Activated CD8-positive, alpha-beta memory T cell treated with anti-CD3 and anti-CD28 coated beads, Interleukin-2, amount 50 U/mL, for 1 hour (primary cell): ENCODE data around the gene SLF1.
"Not testable (repeated sequence)": the region's sequence is repeated elsewhere in the genome, so short reads cannot be mapped to it uniquely, and the experiment has no call there.

Experiments
- DNase-seq: peaks from one replicate; pipeline ENCODE4 v3.0.0-alpha.2; 2020; ENCODE audit errors: extremely low read depth

SLF1 gene

DNA sequence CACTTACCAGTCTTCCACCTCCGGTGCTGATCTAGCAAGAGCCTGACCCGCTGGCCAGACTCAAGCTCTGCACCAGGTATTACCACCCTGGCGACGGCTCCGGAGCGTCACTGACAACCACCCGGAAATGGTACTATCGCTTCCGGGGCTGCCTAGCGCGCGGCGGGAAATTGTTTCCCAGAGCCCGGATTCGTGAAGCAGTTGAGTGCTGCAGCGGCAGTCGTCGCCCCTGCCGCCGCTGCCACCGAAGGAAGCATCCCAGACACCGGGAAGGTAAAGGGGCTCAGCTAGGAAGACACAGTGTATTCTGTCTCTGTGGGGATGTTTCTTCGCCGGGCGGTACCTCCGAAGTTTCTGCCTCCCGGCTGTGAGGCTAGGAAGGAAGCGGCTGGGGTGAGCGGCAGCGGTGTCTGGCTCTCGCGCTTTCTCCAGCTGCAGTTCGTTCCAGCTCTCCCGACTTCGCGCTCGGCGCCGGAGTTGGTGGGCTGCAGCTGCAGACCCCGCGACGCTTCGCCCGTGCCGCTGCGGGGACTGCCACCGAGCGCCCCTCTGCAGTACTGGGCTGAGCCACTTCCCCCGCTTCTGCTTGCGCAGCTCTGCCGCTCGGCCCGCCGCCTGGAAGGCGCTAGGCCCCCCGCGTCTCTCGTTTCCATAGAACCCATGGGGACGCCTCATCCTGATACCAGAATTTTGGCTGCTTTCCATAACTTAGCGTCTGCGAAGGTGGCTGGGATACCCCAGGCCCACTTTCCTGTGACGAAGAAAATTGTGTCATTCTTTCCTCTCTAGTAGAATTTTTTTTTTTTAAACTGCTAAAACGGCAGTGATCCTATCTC, at the start of gene SLF1, which contains the start of gene KIAA0825:
SLF1 (plus strand) TSS at position 177 of the 836 bp plus-strand sequence. CDS start 10,142 bp downstream, outside the sequence.
KIAA0825 (minus strand) TSS at position 112 of the 836 bp plus-strand sequence. CDS start 81,478 bp downstream, outside the sequence.
- peak; percentile 51 for DNase-seq

DNA sequence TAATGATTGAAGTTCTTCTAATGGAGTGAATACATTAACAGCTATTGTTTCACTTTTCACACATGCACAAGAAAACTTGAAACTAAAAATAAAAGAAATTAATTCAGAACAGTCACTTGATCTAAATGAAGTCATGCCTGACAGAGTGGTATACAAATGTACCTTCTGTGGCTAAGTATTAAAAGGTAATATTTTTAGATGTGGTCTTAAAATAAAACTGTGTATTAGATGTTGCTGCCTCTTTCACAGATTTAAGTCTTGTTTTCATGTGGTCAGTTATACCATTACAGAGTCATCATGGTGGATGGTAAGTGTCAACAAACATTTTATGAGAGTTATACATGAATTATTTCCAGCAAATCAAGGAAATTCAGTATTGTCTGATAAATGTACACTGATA, 47.1 kb upstream of the SLF1 start:
- no peak for DNase-seq

DNA sequence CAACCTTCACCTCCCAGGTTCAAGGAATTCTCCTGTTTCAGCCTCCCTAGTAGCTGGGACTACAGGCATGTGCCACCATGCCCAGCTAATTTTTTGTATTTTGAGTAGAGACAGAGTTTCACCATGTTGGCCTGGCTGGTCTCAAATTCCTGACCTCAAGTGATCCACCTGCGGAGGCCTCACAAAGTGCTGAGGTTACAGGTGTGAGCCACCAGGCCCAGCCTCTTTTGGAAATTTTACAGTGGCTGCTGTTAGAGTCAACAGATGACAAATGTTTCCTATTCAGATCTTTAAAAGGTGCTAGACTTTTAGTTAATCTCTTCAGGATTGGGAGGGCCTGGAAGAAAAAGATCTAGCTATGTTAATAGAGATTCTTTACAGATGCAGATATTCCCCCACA, 45.1 kb upstream of the SLF1 start:
- not testable (repeated sequence) for DNase-seq

DNA sequence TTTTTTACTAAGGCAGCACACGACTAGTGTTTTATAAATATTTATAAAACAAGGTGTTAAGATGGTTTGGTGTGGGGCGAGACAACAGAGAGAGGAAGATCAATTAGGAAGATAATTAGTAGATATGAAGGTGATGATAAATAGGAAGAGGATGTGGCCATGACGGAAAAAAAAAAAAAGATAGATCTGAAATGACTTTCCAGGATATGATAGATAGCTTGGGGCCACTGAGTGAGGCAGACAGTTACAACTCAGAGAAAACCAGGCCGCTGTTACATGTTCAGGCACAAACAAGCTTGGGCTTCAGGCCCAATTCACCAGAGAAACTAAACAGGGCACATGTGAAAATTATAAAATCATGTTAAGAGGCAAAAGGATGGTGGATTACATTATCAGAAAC, 43.3 kb upstream of the SLF1 start:
- DNase-seq = no peak

DNA sequence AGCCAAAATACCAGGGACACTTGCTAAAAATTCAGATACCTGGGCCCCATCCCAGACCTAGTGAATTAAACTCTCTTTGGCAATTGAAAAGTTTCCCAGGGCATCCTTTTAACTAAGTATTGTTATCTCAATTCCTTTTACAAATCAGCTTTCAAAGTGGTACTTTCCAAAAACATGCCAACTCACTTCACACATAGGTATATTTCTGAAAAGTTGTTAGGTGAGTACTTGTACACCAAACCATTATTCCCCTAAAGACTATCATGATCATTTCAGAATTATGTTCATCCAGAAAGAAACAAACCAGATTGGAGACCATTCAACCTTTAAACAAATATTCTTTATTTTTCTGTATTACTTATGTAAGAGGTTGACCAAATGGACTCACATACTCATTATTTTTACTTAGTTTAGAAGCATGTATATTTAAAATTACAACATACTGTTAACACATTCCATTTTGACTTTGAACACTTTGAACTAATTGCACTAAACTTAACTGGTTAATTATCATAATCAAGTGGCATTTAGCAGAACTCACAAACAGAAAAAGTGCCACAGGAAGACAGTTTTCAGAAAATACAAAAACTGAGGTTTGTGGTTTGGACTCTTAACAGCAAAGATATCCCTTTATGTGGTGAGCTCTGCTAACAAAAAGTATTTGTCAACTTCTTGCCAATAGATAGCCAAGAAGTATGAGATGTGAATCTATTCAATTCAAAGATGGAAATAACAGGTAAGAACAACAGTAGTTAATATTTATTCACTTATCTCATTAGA, 40.8 kb upstream of the SLF1 start:
- DNase-seq = no peak

DNA sequence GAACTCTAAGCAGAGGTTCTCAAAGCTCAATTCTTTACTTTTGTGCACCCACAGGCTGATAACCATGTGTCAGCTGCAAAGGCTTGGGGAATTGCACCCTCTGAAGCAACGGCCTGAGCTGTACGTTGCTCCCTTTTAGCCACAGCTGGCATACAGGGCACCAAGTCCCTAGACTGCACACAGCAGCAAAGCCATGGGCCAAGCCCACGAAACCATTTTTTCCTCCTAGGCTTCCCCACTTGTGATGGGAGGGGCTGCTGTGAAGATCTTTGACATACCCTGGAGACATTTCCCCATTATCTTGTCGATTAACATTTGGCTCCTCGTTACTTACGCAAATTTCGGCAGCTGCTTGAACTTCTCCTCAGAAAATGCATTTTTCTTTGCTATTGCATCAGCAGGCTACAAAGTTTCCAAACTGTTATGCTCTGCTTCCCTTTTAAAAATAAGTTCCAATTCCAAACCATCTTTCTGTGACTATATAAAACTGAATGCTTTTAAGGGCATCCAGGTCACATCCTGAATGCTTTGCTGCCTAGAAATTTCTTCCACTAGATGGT, 23.1 kb upstream of the SLF1 start:
- no peak for DNase-seq

DNA sequence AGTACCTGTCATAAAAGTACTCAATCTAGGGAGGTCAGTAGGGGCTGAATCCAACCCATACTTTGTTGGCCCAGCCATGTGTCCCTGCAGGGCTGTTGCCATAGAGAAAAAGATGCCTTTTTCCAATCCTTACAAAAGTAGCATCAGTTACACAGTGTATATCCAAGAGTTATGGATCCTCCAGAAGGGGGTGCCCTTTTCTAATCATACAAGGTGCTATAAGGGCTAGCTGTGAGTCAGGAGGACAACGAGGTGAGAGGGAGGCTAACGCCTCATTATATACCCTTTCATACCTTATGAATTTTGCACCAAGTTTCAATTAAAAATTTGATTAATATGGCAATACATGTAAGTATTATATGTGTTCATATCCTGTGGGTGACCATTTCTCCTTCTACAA, 4.9 kb upstream of the SLF1 start:
- DNase-seq = no peak

DNA sequence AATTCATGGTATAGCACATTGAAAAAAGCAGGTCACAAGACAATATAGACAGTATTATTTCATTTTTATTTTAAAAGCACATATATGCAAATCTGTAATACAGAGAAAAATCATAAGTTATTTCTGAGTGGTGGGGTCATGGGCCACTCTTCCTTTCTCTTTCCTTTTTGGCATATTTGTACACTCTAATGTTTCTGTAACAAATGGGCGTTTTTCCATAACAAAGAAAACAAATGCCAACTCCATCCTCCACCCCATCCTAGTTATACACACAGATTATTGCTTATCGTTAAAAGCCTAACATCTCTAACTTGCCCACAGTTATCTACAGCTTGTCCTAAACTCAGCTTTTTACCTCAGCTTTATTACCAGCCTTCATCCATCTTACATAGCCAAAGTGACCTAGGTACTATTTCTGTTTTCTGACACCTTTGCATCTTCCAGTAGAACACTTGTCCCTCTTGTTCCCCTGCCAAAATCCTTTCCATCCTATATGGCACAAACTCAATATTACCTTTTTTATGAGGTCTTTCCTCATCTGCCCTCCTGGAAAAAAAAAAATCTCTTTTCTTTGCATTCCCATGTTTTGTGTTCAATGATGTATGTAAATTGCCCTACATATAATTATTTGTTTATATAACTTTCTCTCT, 4.2 kb upstream of the SLF1 start:
- no peak for DNase-seq

DNA sequence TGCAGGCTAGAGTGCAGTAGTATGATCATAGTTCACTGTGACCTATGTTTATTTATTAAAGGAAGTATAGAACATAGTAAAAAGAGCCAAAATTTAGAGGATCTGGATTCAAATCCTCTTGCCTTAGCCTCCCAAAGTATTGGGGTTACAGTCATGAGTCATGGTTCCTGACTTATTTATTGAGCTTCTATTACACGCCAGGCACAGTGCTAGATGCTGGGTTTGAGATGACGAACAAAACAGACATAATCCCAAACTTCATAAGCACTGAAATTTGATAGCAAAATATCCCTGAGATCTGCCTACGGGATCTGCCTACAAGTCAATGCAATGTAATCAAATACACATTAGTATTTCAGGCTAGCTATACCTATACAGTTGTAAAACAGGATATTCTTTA, 2.6 kb upstream of the SLF1 start:
- DNase-seq = no peak

DNA sequence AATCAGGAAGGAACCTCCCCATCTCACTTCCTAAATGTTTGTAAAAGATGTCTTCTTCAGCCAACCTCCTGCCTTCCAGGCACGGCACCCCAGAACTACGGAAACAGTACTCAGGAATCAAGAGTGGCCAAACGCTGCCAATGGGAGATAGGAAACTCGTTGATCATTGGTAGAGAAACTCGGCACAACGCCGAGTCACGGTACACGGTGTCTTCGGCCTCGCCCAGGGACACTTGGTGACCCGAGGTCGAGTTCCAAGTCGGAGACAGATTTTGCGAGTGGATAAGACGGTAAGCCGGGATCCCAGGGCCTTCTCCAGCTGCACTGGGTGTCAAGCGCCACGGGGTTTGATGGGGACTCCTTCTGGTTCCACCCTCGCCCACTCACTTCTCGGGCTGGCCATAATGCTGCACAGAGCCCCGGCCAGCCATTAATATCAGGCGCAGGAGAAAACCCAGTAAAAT, 408 bp upstream of the SLF1 start:
- DNase-seq = no peak

DNA sequence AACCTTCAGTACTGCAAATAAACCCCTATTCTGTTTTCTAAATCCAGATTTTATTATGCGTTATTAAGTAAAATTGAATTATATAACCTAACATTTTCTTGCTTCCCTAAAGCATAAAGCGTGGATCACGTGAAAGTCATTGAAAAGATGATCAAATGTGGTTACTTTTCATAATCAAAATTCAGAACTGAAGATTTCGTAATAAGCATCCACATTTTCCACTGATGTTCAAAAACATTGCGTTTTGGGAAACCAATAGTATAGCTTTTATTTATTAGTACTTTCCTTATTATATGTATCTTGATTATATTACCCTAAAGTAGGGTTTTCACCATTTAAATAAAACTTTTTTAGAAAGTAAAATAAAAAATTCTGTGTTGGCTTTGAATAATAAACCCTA, 1.8 kb downstream of the SLF1 start:
- no peak for DNase-seq

DNA sequence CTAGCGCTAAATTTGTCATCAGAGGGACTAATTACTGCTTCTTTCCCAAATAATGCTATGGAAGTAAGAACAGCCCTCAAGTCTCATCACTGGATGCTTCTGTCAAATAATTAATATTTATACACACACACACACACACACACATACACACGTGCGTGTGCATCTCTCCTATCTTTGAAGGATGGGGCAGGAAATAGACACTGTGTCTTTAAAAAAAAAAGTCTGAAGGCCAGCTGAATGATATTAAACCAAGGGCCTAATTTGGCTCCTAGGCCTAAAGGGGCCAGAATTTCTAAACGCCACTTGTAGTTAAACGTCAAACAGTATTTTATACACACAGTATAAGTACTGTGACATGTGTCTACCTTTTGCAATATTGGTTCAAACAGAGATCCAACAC, 3.3 kb downstream of the SLF1 start:
- DNase-seq = no peak

DNA sequence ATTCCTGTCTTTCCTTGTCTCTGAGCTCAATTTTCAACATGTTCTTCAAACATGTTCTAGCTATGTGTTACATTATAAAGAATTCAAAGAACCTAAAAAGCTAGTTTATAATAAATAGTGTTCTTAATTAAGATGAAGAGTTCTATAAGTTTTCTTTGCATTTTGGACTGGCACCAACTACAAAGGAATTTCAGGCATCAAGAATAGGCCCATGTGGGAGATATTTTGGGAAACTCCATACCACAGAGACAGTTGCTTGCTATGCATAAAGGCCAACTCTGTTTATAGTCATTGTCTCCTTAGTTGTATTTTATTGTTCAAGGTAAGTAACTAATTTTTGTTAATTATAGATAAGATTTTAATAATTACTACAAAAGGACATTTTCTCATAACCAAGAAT, 4.5 kb downstream of the SLF1 start:
- no peak for DNase-seq

DNA sequence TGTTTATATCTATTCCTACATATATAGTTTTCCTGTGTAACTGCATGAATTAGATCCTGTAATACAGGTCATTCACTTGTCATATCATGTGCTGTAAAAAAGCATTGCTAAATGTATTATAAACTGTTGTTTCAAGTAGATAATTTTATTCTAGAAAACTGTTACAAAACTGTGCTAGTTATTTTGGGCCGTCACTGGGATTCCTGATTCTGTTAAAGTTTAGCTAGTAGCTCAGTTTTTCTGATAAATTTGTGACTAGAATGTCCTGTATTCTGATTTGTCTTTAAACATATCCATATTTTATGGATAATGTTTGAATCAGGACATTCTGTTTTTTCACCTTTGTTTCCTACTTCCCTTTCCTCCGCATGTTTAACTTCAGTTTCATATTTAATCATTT, 5.4 kb downstream of the SLF1 start:
- no peak for DNase-seq

DNA sequence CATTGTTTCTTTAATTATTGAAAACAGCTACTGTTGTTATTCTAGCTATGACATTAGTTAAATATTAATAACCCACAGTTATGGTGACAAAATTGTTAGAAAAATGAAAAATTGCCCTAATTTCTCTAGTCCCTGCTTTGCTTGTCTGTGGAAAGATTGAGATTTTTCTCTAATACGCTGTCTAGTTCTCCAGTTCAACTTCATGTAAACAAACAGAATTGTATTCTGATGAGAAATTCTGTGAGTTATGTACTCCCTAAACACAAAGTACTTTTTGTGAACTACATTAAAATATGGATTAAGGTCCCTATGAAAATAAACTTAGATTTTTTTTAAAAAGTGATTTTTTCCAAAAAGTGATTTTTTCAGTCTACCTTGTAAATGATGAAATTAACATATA, 8.7 kb downstream of the SLF1 start:
- DNase-seq = no peak

DNA sequence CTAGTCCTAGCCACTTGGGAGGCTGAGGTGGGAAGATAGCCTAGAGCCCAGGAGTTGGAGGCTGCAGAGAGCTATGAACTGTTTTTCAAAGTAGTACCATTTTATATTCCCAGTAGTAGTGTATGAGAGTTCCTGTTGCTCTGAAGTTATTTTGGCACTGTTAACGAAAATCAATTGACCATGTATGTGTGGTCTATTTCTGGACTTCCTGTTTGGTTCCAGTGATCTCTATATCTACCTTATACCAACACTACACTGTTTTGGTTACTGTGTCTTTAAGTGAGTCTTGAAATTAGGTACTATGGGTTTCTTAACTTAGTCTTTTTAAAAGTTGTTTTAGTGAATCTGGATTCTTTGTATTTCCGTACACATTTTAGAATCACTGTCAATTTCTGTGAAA, 13.6 kb downstream of the SLF1 start:
- no peak for DNase-seq

DNA sequence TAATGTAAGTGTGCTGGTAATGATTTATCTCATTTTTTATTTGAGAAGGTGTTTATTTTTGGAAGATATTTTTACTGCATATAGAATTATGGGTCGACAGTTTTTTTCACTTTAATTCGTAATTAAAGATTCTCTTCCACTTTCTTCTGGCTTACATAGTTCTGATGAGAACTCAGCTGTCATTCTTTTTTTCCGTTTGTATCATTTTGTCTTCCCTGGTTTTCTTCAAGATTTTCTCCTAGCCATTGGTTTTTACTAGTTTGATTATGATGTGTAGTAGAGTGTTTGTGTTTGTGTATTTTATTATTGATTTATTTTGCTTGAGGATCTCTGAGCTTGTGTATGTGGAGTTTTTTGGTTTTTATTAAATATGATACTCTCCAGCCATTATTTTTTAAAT, 21.7 kb downstream of the SLF1 start:
- DNase-seq = no peak

DNA sequence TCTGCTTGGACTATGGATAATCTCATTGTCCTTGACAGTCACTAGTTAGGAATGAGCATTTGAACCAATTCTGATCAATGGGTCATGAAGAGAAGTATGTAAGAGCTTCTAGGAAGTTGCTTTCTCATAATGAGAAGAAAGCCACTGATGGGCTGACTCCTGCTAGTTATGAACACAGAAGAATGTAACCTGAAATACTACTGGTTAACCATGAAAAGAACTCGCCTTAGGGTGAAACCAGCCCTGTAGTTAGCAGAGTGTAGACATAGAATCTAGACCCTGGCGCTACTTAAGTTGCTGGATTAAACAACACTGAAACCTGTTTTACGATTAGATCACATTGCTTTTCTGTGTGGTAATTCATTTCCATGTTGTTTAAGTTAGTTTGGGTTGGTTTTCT, 26.6 kb downstream of the SLF1 start:
- no peak for DNase-seq

DNA sequence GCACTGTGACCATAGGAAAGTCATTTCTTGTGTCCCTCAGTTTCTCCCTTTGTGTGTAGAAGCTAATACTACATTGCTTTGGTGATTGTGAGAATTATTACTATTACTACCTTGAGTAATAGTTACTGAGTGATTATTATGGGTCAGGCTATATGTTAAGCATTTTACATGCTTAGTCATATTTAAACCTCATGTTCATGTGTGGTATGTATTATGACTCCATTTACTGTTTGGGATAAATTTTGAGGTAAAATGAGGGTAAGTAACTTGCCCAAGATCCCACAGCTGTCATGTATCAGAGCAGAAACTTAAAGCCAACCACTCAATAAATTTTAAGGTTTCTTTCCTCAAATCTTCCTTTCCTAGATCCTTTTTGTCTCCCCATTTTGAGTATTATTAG, 28.3 kb downstream of the SLF1 start:
- no peak for DNase-seq

DNA sequence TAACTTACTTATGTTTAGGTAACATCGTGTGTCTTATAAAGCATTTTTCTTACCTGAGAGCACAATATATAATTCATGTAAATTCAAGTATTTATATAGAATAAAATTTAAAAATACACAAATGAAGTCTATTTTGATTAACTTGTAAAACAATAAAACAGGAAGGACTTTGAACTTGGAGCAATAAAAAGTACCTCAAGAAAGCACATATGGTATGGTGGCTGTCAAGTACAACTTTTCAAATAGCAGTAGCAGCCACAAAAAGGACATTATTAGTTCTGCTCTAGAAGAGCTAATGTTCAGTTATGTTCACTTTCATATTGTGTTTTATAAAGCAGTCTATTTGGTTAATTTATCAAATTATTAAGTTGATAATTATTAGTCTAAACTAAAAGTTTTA, 31.4 kb downstream of the SLF1 start:
- DNase-seq = no peak

DNA sequence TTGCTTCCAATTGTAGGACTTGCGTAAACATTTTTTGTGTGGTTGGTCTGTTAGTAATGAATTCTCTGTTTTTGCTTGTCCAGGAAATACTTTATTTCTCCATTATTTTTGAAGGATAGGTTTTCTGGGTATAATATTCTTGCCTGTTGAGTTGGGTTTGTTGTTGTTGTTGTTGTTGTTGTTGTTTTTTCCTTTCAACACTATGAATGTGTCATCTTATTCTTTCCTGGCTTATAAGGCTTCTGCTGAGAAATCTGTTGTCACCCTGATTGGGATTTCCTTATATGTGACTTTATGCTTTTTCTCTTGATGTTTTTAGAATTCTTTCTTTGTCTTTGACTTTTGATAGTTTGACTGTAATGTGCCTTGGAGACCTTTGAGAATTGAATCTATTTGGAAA, 39.8 kb downstream of the SLF1 start:
- no peak for DNase-seq

DNA sequence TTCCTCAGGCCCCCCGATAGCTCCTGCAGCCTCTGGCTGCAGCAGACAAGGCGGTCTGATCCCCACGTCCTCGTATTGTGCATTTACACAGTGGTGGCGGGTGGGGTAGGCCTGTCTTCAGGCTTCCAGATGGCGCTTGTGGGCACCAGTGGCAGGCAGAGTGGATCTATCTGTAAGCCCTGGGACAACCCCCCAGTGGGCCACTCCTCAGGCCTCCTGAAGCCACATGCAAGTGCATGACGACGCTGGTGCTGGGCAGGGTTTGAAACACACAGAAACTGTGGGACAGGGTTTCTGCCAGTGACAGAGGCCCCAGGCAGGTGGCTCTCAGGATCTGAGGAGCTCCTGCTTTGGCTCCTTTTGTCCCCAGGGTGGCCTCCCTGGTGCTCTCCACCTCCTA, 42.0 kb downstream of the SLF1 start:
- no peak for DNase-seq
